ENCODE results near the gene CX3CR1.
"Not testable (repeated sequence)": the region's sequence is repeated elsewhere in the genome, so short reads cannot be mapped to it uniquely, and the experiment has no call there.

CX3CR1 gene

GRCh38 chr3:39279745-39280517, at the start of gene CX3CR1:
Gene CX3CR1, minus strand, starts transcription at chr3:39280036. Its CDS starts 13,527 bp downstream, at chr3:39266509.
- DNase-seq (ENCODE audit: low read depth, low spot score) = no peak

- DNase-seq (ENCODE audit: low read depth, low spot score) = no peak
Measured at GRCh38 chr3:39329493-39329892, 49.7 kb upstream of the CX3CR1 start, which contains the start of gene CCR8. Gene CCR8, plus strand, starts transcription at chr3:39329709. Its CDS starts 2,623 bp downstream, at chr3:39332332.

- no peak for DNase-seq (ENCODE audit: low read depth, low spot score)
Measured at GRCh38 chr3:39327746-39328349, 48.0 kb upstream of the CX3CR1 start.

- no peak for DNase-seq (ENCODE audit: low read depth, low spot score)
Measured at GRCh38 chr3:39327053-39327745, 47.4 kb upstream of the CX3CR1 start.

GRCh38 chr3:39325236-39325635, 45.4 kb upstream of the CX3CR1 start:
- no peak for DNase-seq (ENCODE audit: low read depth, low spot score)

- no peak for DNase-seq (ENCODE audit: low read depth, low spot score)
Measured at GRCh38 chr3:39323494-39323893, 43.7 kb upstream of the CX3CR1 start.

GRCh38 chr3:39322936-39323335, 43.1 kb upstream of the CX3CR1 start:
- no peak for DNase-seq (ENCODE audit: low read depth, low spot score)

- DNase-seq (ENCODE audit: low read depth, low spot score) = not testable (repeated sequence)
Measured at GRCh38 chr3:39322209-39322715, 42.4 kb upstream of the CX3CR1 start.

GRCh38 chr3:39321574-39321983, 41.7 kb upstream of the CX3CR1 start:
- DNase-seq (ENCODE audit: low read depth, low spot score) = not testable (repeated sequence)

GRCh38 chr3:39319249-39319648, 39.4 kb upstream of the CX3CR1 start:
- DNase-seq (ENCODE audit: low read depth, low spot score) = no peak

- DNase-seq (ENCODE audit: low read depth, low spot score) = no peak
Measured at GRCh38 chr3:39318301-39318700, 38.5 kb upstream of the CX3CR1 start.

GRCh38 chr3:39317571-39318169, 37.8 kb upstream of the CX3CR1 start:
- DNase-seq (ENCODE audit: low read depth, low spot score) = no peak

GRCh38 chr3:39315420-39315819, 35.6 kb upstream of the CX3CR1 start:
- DNase-seq (ENCODE audit: low read depth, low spot score) = no peak

GRCh38 chr3:39313289-39313688, 33.5 kb upstream of the CX3CR1 start:
- DNase-seq (ENCODE audit: low read depth, low spot score) = no peak

GRCh38 chr3:39302178-39302577, 22.3 kb upstream of the CX3CR1 start:
- DNase-seq (ENCODE audit: low read depth, low spot score) = no peak

- no peak for DNase-seq (ENCODE audit: low read depth, low spot score)
Measured at GRCh38 chr3:39299279-39299678, 19.4 kb upstream of the CX3CR1 start.

GRCh38 chr3:39296197-39297077, 16.6 kb upstream of the CX3CR1 start:
- no peak for DNase-seq (ENCODE audit: low read depth, low spot score)

GRCh38 chr3:39295184-39295775, 15.4 kb upstream of the CX3CR1 start:
- no peak for DNase-seq (ENCODE audit: low read depth, low spot score)

- no peak for DNase-seq (ENCODE audit: low read depth, low spot score)
Measured at GRCh38 chr3:39294446-39295183, 14.8 kb upstream of the CX3CR1 start.

GRCh38 chr3:39292961-39293360, 13.1 kb upstream of the CX3CR1 start:
- DNase-seq (ENCODE audit: low read depth, low spot score) = no peak

Data from brain pericyte (primary cell).